Measurements from ENCODE around the gene MBOAT1. TPM values are rescaled to one million over a fixed set of nuclear protein-coding genes. Genes with fewer than 3 reads are reported as not detected.

The MBOAT1 gene
- total and polyA plus RNA-seq, 2 of the 13 experiments (the other 11 are each of a cell fraction or from before 2014, with no cell fraction given) = not detected

GRCh38 chr6:20188630-20189075, 23.6 kb downstream of the MBOAT1 start (continued):
- TF ChIP-seq ZNF768 (CRISPR knock-in tag; IDR thresholded peaks at IDR 0.05) (no peak), ZNF142 (CRISPR knock-in tag; IDR thresholded peaks at IDR 0.05) (no peak), PRDM15 (CRISPR knock-in tag; IDR thresholded peaks at IDR 0.05) (no peak), ZNF280D (CRISPR knock-in tag; IDR thresholded peaks at IDR 0.05) (no peak), MLLT10 (CRISPR knock-in tag; IDR thresholded peaks at IDR 0.05) (no peak), ZNF709 (CRISPR knock-in tag; IDR thresholded peaks at IDR 0.05) (no peak), HOMEZ (CRISPR knock-in tag; IDR thresholded peaks at IDR 0.05; ENCODE audit: low read depth) (no peak), CREB1 (IDR thresholded peaks at IDR 0.05) (no peak), CREB1 (CRISPR knock-in tag; IDR thresholded peaks at IDR 0.05) (no peak), CREBL2 (CRISPR knock-in tag; IDR thresholded peaks at IDR 0.05; ENCODE audit: borderline replicate concordance) (no peak), PPARG (CRISPR knock-in tag; conservative IDR thresholded peaks at IDR 0.05) (no peak), ZNF747 (CRISPR knock-in tag; IDR thresholded peaks at IDR 0.05; ENCODE audit: borderline replicate concordance) (no peak)

All from HepG2 (cell line).